GM12874 (cell line): Measurements from ENCODE around the gene MAPK8IP3.

Experiments used
- TF ChIP-seq, protein P1 (sequence below): IDR thresholded peaks from 2 replicates; pipeline ENCODE4 v1.5.1; 2011; ENCODE audit warnings: low read depth, mild to moderate bottlenecking, control low read depth, low read length, moderate library complexity; ENCODE audit not compliant: insufficient read depth

Gene MAPK8IP3

DNA sequence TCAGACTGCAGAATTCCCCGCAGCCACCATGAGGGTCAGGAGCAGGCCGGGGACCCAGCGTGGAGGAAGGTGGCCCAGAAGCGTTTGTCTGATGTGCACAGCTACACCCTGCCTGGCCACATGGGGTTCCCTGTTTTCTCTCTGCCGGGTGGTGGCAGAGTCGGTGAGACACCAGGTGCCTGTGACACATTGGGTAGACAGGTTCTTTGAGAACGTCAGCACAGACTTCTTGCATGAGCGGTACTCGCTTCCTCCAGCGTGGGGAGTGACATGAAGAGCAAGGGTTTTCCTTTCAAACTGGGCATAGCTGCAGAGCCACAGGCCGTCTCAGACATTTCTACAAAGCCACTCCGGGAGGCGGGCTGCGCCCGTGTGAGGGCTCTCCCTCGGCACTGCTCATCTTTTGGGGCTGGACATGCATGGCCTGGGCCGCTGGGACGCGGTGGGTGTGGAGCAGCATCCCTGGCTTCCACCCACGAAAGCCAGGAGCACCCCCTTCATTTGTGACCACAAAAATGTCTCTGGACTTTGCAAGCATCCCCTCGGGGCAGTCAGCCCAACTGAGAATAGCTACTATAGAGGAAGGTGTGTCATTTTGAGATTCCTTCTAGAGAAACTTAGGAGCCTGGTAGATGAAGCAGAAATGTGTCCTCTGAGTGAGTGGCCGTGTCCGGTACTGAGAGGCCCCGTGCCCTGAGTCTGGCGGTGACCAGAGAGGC lies 39.3 kb downstream of the MAPK8IP3 start:
- TF ChIP-seq, protein P1, sequence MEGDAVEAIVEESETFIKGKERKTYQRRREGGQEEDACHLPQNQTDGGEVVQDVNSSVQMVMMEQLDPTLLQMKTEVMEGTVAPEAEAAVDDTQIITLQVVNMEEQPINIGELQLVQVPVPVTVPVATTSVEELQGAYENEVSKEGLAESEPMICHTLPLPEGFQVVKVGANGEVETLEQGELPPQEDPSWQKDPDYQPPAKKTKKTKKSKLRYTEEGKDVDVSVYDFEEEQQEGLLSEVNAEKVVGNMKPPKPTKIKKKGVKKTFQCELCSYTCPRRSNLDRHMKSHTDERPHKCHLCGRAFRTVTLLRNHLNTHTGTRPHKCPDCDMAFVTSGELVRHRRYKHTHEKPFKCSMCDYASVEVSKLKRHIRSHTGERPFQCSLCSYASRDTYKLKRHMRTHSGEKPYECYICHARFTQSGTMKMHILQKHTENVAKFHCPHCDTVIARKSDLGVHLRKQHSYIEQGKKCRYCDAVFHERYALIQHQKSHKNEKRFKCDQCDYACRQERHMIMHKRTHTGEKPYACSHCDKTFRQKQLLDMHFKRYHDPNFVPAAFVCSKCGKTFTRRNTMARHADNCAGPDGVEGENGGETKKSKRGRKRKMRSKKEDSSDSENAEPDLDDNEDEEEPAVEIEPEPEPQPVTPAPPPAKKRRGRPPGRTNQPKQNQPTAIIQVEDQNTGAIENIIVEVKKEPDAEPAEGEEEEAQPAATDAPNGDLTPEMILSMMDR, result no peak

DNA sequence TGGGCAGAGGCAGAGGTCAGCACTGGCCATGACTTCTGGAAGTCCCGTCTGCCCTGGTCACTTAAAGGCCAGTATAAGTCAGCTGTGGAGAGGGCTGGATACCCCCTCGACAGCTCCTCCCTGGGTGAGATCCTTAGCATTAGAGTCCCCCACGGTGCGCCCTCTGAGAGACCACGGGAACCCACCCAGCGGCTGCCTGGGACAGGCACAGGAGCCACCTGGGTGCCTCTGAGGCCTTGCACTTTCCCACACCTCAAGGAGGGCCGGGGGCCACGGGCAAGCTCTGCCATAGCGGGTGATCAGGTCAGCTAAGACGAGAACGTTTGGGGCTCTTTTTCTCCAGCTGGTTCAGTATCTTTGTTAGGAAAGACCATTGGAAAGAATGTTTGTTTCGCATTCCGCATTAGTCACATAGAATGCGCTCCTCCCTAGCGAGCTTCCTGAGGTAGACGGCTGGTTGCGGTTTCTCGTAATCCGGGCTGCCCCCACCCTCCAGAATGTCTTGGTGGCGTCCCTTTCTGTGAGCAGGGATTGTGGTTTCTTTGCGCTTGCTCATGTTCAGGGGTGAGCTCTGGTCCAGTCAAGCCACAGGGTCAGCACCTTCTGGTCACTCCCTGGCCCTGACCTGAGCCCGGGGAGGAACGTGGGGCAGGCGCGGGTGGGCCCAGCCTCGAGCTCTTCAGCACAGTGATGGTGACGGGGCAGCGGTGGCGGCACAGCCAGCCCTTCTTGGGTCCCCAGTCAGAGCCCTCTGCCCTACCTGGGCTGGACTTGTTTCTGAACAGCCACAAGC lies 40.1 kb downstream of the MAPK8IP3 start:
- TF ChIP-seq, protein P1, result no peak

DNA sequence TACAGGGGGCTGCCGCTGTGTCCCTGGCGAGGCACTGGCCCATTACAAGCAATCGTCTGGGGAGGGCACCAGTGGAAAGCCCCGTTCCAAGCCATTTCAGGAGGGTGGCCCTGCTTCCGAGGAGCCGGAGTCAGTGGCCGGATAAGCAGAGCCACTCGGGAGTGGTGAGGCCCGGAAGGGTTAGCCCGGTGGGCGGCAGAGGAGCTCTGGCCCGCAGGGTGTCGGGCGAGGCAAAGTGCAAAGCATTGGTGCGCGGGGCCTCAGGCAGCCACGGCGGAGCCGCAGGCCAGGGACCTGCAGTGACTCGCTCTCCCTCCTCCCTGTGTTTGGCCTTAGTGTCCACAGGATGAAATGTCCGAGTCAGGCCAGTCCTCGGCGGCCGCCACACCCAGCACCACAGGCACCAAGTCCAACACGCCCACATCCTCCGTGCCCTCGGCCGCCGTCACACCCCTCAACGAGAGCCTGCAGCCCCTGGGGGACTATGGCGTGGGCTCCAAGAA lies 40.7 kb downstream of the MAPK8IP3 start:
- TF ChIP-seq, protein P1, result no peak

DNA sequence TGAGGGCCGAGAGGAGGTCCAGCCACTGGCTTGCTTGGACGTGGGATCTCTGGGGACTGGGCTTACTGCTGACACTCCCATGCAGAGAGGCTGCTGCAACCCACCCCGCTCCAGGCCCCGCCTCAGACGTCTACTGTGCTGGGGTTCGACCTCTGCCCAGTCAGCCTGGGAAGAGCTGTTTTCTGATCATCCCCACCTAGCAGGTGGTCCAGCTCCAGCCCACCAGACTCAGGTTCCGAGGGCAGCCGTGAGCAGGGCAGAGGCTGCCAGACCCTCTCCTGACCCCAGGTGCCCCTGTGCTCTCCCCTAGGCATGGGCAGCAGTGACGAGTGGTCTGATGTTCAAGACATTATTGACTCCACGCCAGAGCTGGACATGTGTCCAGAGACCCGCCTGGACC lies 41.9 kb downstream of the MAPK8IP3 start:
- TF ChIP-seq, protein P1, result no peak

DNA sequence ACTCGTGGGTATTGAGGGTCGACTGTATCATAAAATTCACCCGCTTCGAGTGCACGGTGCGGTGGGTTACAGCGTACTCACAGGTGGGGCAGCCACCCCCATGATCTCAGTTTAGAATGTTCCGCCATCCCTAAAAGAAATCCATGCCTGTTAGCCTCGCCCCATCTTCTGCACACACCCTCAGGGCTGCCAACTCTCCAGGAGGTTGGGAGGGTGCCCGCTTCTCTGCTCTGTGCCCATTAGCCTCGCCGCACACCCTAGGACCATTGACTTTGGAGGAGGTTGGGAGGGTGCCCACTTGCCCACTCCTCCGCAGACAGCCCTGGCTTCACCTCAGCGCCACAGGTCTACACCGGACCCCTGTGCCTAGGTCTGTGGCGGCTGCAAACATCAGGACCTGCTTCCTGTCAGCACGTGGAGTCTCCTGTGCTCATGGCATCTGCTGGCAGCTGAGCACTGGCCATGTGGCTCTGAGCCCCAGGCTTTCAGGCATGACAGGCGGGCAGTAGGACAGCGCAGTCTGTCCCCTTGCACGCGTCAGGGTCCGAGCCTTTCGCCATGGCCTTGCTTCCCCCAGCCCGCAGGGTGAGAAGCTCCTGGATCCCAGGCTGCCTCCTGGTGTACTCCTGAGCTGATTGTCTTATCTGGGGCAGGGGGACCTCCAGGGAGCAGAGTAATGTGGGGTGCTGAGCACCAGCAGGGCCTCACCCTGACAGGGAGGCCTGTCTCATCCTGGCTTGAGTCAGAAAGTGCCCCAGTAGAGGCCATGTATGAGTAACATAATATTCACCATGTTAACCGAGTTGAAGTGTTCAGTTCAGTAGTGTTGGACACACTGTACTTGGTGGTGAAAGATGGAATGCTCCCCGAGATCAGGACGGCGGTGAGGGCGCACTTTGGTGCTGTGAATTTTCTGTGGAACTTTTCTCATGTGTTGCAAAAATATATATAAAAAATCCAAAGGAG lies 43.4 kb downstream of the MAPK8IP3 start:
- TF ChIP-seq, protein P1, result no peak

DNA sequence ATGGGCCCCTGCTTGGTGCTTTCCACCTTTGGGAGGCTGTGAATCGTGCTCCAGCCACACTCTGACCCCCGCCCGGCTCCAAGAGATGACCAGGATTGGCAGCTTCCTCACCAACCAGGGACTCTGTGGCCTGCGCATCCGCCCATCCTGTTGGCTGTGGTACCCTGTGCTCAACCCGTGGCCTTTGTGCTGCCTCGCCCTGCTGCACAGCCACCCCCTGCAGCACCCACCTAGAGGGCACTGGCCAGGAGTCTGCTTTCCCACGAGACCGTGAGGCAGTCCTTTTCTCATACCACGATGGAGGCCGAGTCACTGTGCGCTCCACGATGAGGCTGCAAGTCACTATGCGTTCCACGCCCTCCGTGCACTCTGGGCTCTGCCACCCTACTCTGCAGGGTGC lies 46.0 kb downstream of the MAPK8IP3 start:
- TF ChIP-seq, protein P1, result no peak
